HG03469 (cell line): ENCODE data around the gene CYP2U1.
"Not testable (repeated sequence)": the region's sequence is repeated elsewhere in the genome, so short reads cannot be mapped to it uniquely, and the experiment has no call there.

ENCODE experiments used
- ATAC-seq: cut with Tn5 transposase; IDR thresholded peaks from one replicate; pipeline ENCODE4 v1.9.1; 2021; ENCODE audit warnings: mild to moderate bottlenecking, moderate library complexity, moderate number of reproducible peaks; ENCODE audit not compliant: unreplicated experiment

CYP2U1 gene

GRCh38 chr4:107930821-107931774 is at the start of gene CYP2U1:
Gene CYP2U1 (plus strand): TSS chr4:107931549. CDS start chr4:107931644, 95 bp downstream.
- peak; percentile 85 for ATAC-seq

GRCh38 chr4:107885865-107886264 is 45.5 kb upstream of the CYP2U1 start:
- ATAC-seq: no peak

- no peak for ATAC-seq
Measured at GRCh38 chr4:107888237-107888636, 43.1 kb upstream of the CYP2U1 start.

GRCh38 chr4:107890779-107891178 is 40.6 kb upstream of the CYP2U1 start:
- ATAC-seq: no peak

GRCh38 chr4:107891299-107891698 is 40.0 kb upstream of the CYP2U1 start:
- no peak for ATAC-seq

GRCh38 chr4:107893171-107894137 is 37.9 kb upstream of the CYP2U1 start:
- ATAC-seq: no peak

- no peak for ATAC-seq
Measured at GRCh38 chr4:107894138-107894603, 37.2 kb upstream of the CYP2U1 start.

GRCh38 chr4:107896158-107896645 is 35.1 kb upstream of the CYP2U1 start:
- no peak for ATAC-seq

GRCh38 chr4:107896646-107897045 is 34.7 kb upstream of the CYP2U1 start:
- no peak for ATAC-seq

GRCh38 chr4:107897823-107898222 is 33.5 kb upstream of the CYP2U1 start:
- ATAC-seq: no peak

- ATAC-seq: no peak
Measured at GRCh38 chr4:107900067-107900466, 31.3 kb upstream of the CYP2U1 start.

- no peak for ATAC-seq
Measured at GRCh38 chr4:107900508-107900907, 30.8 kb upstream of the CYP2U1 start.

GRCh38 chr4:107901213-107901934 is 30.0 kb upstream of the CYP2U1 start:
- ATAC-seq: no peak

- ATAC-seq: peak; percentile 88
Measured at GRCh38 chr4:107902715-107903114, 28.6 kb upstream of the CYP2U1 start.

- not testable (repeated sequence) for ATAC-seq
Measured at GRCh38 chr4:107905082-107905481, 26.3 kb upstream of the CYP2U1 start.

- no peak for ATAC-seq
Measured at GRCh38 chr4:107906458-107907100, 24.8 kb upstream of the CYP2U1 start.

- ATAC-seq: no peak
Measured at GRCh38 chr4:107908377-107908776, 23.0 kb upstream of the CYP2U1 start.

- peak; percentile 77 for ATAC-seq
Measured at GRCh38 chr4:107913283-107913899, 18.0 kb upstream of the CYP2U1 start.

- ATAC-seq: no peak
Measured at GRCh38 chr4:107915220-107915619, 16.1 kb upstream of the CYP2U1 start.
